Stomach (tissue), 9 donors: ENCODE measurements around the gene SUSD6. TPM values are rescaled to one million over a fixed set of nuclear protein-coding genes. Genes with fewer than 3 reads are reported as not detected.

ENCODE experiments used
- DNase-seq, 2 donors: peaks; one replicate each; pipeline versions ENCODE4 v3.0.0 to v3.0.0-alpha.2; 2013 to 2019
- H3K27ac ChIP-seq, 5 donors: fragments of 200-600 bp in 4 of 5; sonication (generic) in 4 of 5; one replicate each; pipeline ENCODE4 v1.5.1; 2013 to 2019; ENCODE audit warnings: mild to moderate bottlenecking in 1 of 5, moderate library complexity in 1 of 5
- H3K27me3 ChIP-seq, 3 donors: fragments of 200-600 bp; sonication (generic); one replicate each; pipeline ENCODE4 v1.5.1; 2017 to 2019; ENCODE audit warnings: mixed run types in 1 of 3
- H3K36me3 ChIP-seq, 4 donors: fragments of 200-600 bp; sonication (generic); 1 replicate in 3 of 4; 2 replicates in 1 of 4; pipeline ENCODE4 v1.5.1; 2016 to 2019
- H3K4me1 ChIP-seq, 4 donors: fragments of 200-600 bp; sonication (generic); one replicate each; pipeline ENCODE4 v1.5.1; 2016 to 2019
- H3K4me3 ChIP-seq, 4 donors: fragments of 200-600 bp; sonication (generic) in 3 of 4; one replicate each; pipeline ENCODE4 v1.5.1; 2016 to 2019; ENCODE audit warnings: mild to moderate bottlenecking in 1 of 4
- H3K9me3 ChIP-seq, 4 donors: fragments of 200-600 bp; sonication (generic); one replicate each; pipeline ENCODE4 v1.5.1; 2016 to 2019
- EP300 ChIP-seq: sonication (generic); formaldehyde crosslinking; IDR thresholded peaks from one replicate; pipeline ENCODE4 v1.6.1; 2017; ENCODE audit warnings: antibody characterized with exemption
- POLR2A ChIP-seq, 4 donors: fragments of 450-650 bp; IDR thresholded peaks; one replicate each; pipeline ENCODE4 v1.6.1; 2016; ENCODE audit warnings: antibody characterized with exemption in 4 of 4, control low read depth in 2 of 4, mild to moderate bottlenecking in 1 of 4, moderate library complexity in 1 of 4
- POLR2AphosphoS5 ChIP-seq, 3 donors: sonication (generic); formaldehyde crosslinking; IDR thresholded peaks; one replicate each; pipeline ENCODE4 v1.6.1; 2016; ENCODE audit warnings: antibody characterized with exemption in 3 of 3
- WGBS, 5 donors: extraction: QIAGEN DNeasy Blood & Tissue Kit in 3 of 5; methylation state at CpG; one replicate each; pipeline versions ENCODE4 v1.1.5 to v1.1.7; 2013 to 2018; 5-methylcytosine and 5-hydroxymethylcytosine counted together
- intact Hi-C: fragments of 100-400 bp; cut with DNase I; formaldehyde crosslinking; loops from one replicate; pipeline ENCODE4 v1.15.1; 2023; ENCODE audit warnings: low total_unique reads
- polyA plus RNA-seq, 3 donors: library from polyadenylated mRNA; stranded (reverse); fragments of 200-250 nt; gene quantifications; one replicate each; pipeline ENCODE4 v1.2.3, GENCODE V29; 2013
- total RNA-seq, 5 donors: library from RNA; depleted of rRNA; stranded (reverse); fragments of >200 nt; gene quantifications; one replicate each; pipeline versions ENCODE4 v1.1.0 to v1.2.3, GENCODE V29; 2014 to 2016
- TF ChIP-seq, protein P1 (sequence below), 7 experiments: fragments of 450-650 bp in 4 of 7; fragments of 200-600 bp in 3 of 7; sonication (generic) in 3 of 7; IDR thresholded peaks; one replicate each; pipeline ENCODE4 v1.5.1; 2016 to 2019; ENCODE audit warnings: antibody characterized with exemption in 7 of 7, control low read depth in 2 of 7, mild to moderate bottlenecking in 1 of 7
- donor health status: healthy with polysubstance abuse.
- donor health status: Bipolar disorder and iron deficiency.
- donor health status: healthy.

The SUSD6 gene
- total and polyA plus RNA-seq, 8 donors: 4.9 to 39.0 (median 24.7) TPM

DNA sequence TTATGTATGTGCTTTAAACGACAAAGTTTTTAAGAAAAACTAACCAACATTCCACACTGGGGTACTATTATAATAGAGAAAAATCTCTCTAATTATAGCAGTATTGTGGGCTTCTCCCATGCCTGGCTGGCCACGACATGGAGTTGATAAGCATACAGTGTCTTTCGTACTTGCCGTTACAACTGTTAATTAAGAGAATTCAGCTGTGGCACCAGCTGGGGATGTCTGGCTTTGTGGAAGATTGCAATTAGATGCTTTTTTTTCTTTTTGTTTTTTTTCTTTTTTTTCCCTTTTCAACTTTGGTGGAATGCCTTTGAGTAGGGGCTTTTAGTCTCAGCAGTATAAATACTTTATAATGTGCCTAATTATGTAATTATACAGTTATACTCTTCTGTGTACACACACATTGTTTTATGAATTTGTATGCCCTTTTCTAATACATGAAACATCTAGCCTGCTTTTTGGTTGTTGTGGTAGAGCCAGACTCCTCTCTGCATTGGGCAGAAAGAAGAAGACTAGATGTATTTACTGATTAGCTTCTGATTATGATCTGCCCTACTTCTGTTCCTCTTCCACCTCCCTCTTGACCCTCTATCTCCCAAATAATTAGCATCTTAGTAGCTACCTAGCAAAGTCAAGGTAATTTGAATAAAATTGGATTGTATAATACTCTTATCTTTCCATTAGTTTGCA, 76.4 kb downstream of the SUSD6 start:
- TF ChIP-seq, protein P1, sequence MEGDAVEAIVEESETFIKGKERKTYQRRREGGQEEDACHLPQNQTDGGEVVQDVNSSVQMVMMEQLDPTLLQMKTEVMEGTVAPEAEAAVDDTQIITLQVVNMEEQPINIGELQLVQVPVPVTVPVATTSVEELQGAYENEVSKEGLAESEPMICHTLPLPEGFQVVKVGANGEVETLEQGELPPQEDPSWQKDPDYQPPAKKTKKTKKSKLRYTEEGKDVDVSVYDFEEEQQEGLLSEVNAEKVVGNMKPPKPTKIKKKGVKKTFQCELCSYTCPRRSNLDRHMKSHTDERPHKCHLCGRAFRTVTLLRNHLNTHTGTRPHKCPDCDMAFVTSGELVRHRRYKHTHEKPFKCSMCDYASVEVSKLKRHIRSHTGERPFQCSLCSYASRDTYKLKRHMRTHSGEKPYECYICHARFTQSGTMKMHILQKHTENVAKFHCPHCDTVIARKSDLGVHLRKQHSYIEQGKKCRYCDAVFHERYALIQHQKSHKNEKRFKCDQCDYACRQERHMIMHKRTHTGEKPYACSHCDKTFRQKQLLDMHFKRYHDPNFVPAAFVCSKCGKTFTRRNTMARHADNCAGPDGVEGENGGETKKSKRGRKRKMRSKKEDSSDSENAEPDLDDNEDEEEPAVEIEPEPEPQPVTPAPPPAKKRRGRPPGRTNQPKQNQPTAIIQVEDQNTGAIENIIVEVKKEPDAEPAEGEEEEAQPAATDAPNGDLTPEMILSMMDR (IDR thresholded peaks at IDR 0.05): no peak
- TF ChIP-seq EP300: no peak
- TF ChIP-seq POLR2AphosphoS5 (IDR thresholded peaks at IDR 0.05): no peak
- TF ChIP-seq POLR2A (IDR thresholded peaks at IDR 0.05): no peak
- Histone ChIP-seq H3K27ac (no peak overlapping the region), H3K9me3 (no peaks in the 10 kb centered on the region), H3K4me1 (peaks cover 50 to 96% (median 63%) of the 10 kb centered on the region in 4 donors), H3K27me3 (no peaks in the 10 kb centered on the region), H3K36me3 (peaks cover 0 to 14% (median 0%) of the 10 kb centered on the region in 4 donors), H3K4me3 (no peak overlapping the region)
- no peak for DNase-seq
- intact Hi-C loops: no loop called here
- WGBS, 5 donors: 78 to 87% (median 81%) methylated on average over 4 of the region's 4 CpGs

DNA sequence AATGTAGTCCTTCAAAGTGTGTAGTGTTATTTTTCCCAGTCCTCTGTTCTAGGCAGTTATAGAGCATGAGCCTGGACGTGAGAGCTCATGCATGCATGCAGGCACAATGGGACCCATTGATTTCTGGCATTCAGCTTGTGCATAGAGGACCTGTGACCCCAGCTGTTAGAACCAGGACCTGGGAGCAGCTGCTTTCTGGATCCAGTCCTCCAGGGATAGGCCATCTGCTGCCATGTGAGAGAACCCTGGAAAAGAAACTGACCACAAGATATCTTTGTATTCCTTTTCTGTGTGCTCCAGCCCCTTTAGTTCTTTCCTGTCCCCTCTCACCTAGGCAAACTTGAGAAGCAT, 76.9 kb downstream of the SUSD6 start:
- H3K36me3 ChIP-seq: peaks cover 0 to 14% (median 0%) of the 10 kb centered on the region in 4 donors
- H3K27me3 ChIP-seq: no peaks in the 10 kb centered on the region
- peaks cover 50 to 96% (median 63%) of the 10 kb centered on the region in 4 donors for H3K4me1 ChIP-seq
- intact Hi-C loops: no loop called here
- H3K27ac ChIP-seq: no peak overlapping the region
- 59 to 76% (median 66%) methylated on average over 1 of the region's 1 CpG for WGBS, 5 donors
- no peak for DNase-seq
- no peaks in the 10 kb centered on the region for H3K9me3 ChIP-seq
- no peak for TF ChIP-seq EP300
- no peak for TF ChIP-seq POLR2AphosphoS5 (IDR thresholded peaks at IDR 0.05)
- TF ChIP-seq, protein P1 (IDR thresholded peaks at IDR 0.05): no peak
- no peak for TF ChIP-seq POLR2A (IDR thresholded peaks at IDR 0.05)
- H3K4me3 ChIP-seq: no peak overlapping the region

DNA sequence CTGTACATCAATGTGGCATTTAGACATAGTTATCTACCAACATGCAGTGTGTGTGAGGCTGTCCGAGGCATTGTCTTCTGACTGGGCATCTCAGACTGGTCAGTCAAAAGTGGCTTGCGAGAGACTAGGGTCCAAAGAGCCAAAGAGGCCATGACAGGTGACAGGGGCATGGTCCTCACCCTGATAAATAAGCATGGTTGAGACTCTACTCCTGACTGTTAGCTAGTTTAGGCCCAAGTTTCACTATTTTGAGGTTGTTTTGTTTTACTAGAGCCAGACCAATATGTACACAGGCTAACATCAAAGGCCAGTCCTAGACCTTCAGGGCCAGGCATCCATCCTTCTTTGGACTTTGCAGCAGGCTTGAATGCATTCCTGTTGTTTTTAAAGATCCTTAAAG, 78.6 kb downstream of the SUSD6 start:
- TF ChIP-seq EP300: no peak
- TF ChIP-seq, protein P1 (IDR thresholded peaks at IDR 0.05): no peak
- TF ChIP-seq POLR2A (IDR thresholded peaks at IDR 0.05): no peak
- no peak for TF ChIP-seq POLR2AphosphoS5 (IDR thresholded peaks at IDR 0.05)
- H3K4me1 ChIP-seq: peaks cover 50 to 96% (median 64%) of the 10 kb centered on the region in 4 donors
- intact Hi-C loops: no loop called here

DNA sequence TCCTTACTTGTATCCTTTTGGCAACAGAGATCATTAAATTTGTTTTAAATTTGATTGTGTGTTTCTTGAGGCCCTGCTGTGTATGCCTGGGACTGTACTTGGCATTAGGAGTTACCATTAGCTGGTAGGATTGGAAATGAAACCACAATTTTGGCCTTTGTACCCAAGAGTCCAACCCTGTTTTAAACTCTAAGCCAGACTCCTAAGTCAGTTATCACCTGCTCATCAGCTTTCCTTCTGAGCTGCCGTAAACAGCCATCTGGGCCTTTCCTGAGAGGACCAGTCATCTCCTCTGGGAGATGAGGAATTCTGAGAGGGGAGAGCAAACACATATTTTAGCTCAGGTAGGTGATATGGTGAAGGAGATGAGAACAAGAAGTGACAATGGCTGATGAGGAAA, 81.2 kb downstream of the SUSD6 start:
- H3K4me3 ChIP-seq: no peak overlapping the region
- H3K4me1 ChIP-seq: peaks cover 57 to 96% (median 72%) of the 10 kb centered on the region in 4 donors
- TF ChIP-seq EP300 (no peak), POLR2A (IDR thresholded peaks at IDR 0.05) (no peak), POLR2AphosphoS5 (IDR thresholded peaks at IDR 0.05) (no peak)
- TF ChIP-seq, protein P1 (IDR thresholded peaks at IDR 0.05): no peak
- DNase-seq: no peak
- no peaks in the 10 kb centered on the region for H3K27me3 ChIP-seq
- no peaks in the 10 kb centered on the region for H3K9me3 ChIP-seq
- peaks cover 0 to 14% (median 0%) of the 10 kb centered on the region in 4 donors for H3K36me3 ChIP-seq
- WGBS, 5 donors: 27 to 67% (median 42%) methylated on average over 1 of the region's 1 CpG
- intact Hi-C loops: no loop called here
- peak overlapping the region; percentile 11 to 95 (median 79) for H3K27ac ChIP-seq

More for the DNA sequence above, 78.6 kb downstream of the SUSD6 start:
- H3K9me3 ChIP-seq: no peaks in the 10 kb centered on the region
- peaks cover 0 to 14% (median 0%) of the 10 kb centered on the region in 4 donors for H3K36me3 ChIP-seq
- H3K4me3 ChIP-seq: no peak overlapping the region
- peak overlapping the region in 1 of 5 donors; percentile 16 for H3K27ac ChIP-seq
- H3K27me3 ChIP-seq: no peaks in the 10 kb centered on the region
- 94 to 100% (median 95%) methylated on average over 2 of the region's 2 CpGs for WGBS, 5 donors
- DNase-seq: no peak
